Muscle of back (tissue), 11 donors: ENCODE measurements around the gene ARAF. TPM values are rescaled to one million over a fixed set of nuclear protein-coding genes. Genes with fewer than 3 reads are reported as not detected.
"Not testable (repeated sequence)": the region's sequence is repeated elsewhere in the genome, so short reads cannot be mapped to it uniquely, and the experiment has no call there.

ENCODE experiments used
- DNase-seq, 3 donors: peaks; one replicate each; pipeline versions ENCODE4 v3.0.0 to v3.0.0-alpha.2; 2013
- polyA plus RNA-seq, 10 donors: library from polyadenylated mRNA; unstranded; fragments of 120-200 nt; gene quantifications; one replicate each; pipeline ENCODE4 v1.2.1, GENCODE V29; 2013; ENCODE audit not compliant: insufficient read length in 10 of 10

The ARAF gene
- polyA plus RNA-seq, 10 donors, result 34.5 to 51.3 (median 43.1) TPM

DNA sequence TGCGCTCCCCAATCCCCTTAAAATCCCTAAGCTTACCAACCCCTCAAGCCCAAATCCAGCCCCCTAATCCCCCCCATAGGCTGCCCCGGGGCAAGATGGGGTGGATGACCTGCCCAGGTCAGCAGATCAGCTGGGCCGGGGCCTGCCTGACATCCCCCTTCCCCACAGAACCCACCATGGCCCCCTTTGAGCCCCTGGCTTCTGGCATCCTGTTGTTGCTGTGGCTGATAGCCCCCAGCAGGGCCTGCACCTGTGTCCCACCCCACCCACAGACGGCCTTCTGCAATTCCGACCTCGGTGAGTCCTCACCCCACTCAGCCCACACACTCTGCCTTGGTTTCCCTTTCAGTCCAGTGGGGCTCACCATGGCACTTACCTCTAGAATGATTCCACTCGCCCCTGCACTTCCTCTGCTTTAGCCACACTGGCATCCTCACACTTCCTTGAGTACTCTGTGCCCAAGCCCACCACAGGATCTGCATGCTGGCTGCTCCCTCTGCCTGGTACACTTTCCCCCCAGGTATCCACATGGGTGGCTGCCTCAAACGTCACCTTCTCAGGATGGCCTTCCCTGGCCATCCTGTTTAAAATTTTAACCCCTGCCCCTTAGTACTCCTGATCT, 22.3 kb downstream of the ARAF start:
- no peak for DNase-seq

DNA sequence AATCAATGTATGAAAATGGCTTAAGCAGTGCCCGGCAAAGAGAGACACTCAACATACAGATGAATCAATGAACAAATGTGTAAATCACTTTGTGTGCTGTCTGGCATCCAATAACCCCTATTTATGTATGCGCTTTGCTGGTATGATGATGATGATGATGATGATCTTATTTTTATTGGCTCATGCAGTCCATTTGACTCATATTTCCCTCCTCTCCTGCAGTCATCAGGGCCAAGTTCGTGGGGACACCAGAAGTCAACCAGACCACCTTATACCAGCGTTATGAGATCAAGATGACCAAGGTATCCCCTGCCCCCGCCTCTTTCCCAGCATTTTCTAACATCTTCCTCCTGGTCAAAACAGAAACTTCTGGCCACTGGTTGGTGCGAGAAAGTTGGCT, 23.7 kb downstream of the ARAF start:
- no peak for DNase-seq

- no peak for DNase-seq
These were observed 24.3 kb downstream of the ARAF start for GRCh38 chrX:47585273-47585672.

GRCh38 chrX:47586043-47586787, 25.2 kb downstream of the ARAF start:
- DNase-seq, result no peak

DNA sequence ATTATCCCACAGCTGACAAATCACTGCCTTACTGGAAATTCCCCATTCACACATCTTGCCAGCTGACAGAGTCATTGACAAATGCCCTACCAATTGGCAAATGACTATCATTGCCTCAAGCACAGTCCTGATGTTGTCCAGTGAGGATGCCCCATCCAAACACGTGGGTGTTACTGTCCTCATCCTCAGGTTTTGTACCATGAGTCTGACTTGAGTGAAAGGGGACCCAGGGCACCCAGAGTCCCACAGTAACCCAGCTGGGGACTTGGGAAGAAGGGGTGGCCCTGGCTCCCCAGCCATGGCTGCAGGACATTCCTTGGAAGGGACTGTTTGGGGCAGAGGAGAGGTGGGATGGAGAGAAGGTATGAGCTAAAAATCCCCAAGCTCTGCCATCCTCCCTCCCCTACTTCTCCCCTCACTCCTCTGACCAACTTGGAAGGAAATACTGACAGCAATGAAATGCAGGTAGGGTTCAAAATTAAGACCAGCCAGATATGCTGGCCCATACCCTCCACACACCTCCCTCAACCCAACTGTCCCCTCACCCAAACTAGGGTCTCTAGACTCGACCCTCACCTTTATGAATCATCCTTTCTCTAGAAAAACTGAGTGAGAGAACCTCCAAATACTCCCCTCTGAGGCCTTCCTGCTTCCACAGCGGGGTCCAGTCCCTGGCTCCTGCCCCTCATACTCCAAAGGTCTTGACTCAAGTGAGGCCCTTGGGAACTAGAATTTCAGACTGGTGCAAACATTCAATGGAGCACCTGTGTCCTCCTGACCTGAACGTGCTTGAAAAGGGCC, 26.3 kb downstream of the ARAF start:
- DNase-seq, result no peak

DNA sequence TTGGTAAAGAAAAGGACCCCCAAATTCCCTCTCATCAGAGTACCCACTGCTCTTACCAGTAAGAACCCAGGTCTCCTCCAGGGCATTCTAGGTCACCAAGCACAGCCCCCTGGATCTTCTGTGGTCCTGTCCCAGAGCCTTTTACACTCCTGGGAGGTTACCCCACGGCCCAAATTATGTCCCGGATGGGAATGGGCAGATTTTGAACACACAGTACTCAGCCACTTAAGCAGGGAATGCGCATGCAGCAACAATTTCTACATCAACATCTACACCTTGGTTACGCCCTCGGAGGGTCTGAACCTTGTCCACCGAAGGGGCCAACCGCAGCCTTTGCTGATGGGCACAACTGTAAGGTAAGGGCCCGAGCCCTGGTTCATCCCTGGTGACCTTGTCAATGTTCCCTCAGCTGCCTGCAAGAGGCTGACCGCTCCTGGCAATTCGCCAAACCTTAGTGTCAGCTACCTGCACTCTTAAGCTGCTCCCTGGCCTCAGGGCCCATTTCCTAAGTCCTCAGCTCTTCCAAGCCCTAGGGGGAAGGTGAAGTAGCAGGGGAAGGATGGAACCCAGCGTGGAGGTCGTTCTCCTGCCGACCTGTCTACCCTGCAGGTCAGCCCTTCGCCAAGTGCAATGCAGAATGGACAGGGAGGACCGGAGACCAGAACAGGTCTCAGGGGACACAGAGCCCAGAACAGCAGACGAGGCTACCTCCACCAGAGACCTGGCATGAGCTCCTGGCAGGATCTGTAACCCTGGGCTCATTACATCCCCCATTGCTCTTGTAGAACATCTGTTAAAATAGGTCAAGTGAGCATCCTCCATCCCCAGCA, 27.1 kb downstream of the ARAF start:
- no peak for DNase-seq

GRCh38 chrX:47590984-47591383, 30.0 kb downstream of the ARAF start:
- DNase-seq, result no peak

GRCh38 chrX:47593522-47593921, 32.5 kb downstream of the ARAF start:
- DNase-seq, result no peak

DNA sequence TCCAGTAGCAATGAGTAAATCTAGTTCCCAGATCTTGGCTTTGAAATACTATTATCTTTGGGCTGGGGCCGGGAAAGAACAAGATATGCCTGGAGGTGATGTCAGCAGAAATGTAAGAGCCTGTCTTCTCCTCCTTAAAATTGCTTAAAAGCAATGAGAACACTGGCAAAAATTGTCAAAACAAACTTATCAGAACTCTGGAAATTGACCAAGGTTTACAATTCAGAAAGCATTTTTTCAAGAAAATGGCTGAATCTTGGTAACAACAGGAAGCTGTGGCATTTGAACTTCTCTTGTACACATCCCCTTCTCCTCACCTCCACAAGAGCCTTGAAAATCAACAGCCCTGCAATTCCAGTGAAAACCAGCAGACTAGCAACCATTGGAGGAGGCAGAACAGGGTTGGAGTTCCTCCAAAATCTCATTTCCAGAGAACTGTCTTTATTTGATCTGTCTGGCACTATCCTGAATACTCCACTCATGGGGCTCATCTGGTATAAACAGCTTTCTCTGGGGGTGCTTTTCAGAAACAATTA, 34.8 kb downstream of the ARAF start:
- no peak for DNase-seq

- no peak for DNase-seq
These were observed 35.3 kb downstream of the ARAF start for GRCh38 chrX:47596256-47596655.

DNA sequence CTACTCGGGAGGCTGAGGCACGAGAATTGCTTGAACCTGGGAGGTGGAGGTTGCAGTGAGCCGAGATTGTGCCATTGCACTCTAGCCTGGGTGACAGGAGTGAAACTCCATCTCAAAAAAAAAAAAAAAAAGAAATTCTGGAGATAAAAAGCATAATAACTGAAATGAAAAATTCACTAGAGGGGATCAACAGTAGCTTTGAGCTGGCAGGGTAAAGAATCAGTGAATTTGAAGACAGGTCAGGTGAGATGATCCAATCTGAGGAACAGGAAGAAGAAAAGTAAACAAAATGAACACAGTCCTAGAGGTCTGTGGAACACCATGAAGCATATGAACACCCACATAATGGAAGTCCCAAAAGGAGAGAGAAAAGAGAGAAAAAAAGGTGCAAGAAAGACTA, 36.2 kb downstream of the ARAF start:
- DNase-seq, result no peak

GRCh38 chrX:47603125-47603524, 42.1 kb downstream of the ARAF start:
- DNase-seq, result not testable (repeated sequence)

GRCh38 chrX:47605024-47605423, 44.0 kb downstream of the ARAF start:
- no peak for DNase-seq

GRCh38 chrX:47607091-47607490, 46.1 kb downstream of the ARAF start:
- DNase-seq, result no peak

DNA sequence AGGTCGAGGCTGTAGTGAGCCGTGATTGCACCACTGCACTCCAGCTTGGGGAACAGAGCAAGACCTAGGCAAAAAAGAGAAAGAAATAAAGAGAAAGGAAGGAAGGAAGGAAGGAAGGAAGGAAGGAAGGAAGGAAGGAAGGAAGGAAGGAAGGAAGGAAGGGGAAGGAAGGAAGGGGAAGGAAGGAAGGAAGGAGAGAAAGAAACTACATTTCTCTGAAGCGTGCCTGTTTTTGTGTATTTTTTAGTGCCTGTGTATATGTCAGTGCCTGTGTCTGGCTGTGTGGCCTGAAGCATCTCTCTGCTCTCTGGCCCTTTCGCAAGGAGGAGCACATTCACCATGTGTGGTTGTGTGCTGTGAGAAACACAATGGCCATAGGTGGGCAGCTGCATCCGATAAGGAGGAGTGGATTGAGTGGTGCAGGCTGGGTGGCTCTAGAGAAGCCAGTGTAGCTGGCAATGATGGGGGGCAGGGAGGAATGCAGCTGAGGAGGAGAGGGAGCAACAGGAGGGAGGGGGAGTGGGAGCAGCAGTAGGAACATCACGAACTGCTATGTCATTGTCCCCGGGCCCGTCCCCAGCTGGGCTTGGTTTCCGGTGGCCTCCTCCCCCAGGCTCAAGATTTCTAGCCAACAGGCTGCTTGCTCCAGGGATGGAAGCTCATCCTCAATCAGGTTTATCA, 47.3 kb downstream of the ARAF start:
- no peak for DNase-seq

GRCh38 chrX:47610511-47610910, 49.5 kb downstream of the ARAF start:
- no peak for DNase-seq

- DNase-seq, result no peak
These were observed 50.5 kb downstream of the ARAF start for GRCh38 chrX:47611489-47611888.

- DNase-seq, result no peak
These were observed 50.9 kb downstream of the ARAF start for GRCh38 chrX:47611926-47612325.

DNA sequence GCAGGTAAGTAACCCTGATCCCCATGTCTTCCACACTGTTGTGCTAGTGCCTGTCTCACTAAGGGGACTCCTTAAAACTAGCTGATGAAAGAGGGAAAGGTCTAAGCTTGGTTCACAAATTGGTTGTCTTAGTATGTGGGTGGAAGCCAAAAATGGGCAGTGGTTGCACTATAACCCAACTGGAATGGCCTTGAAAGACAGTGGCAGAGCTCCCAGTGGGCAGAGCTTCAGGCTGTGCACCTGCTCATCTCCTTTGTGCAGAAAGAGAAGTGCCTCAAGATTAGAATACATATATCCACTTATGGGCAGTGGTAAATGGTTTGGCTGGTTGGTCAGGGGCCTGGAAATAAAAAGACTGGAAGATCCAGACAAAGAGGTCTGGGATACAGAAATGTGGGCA, 51.4 kb downstream of the ARAF start:
- no peak for DNase-seq

DNA sequence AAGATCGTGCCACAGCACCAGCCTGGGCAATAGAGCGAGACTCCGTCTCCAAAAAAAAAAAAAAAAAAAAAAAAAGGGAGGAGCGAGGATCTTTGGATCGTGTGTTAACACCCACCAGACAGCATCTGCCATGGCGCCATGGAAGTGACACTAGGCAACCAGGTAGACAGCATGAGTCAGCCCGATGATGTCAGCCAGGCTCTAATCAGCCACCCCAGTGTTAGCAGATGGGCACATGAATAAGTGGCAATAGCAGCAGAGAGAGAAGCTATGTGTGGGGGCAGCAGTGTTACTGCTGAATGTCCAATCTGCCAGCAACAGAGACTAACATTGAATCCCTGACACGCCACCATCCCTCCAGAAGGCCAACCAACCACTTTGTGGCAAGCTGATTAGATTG, 52.1 kb downstream of the ARAF start:
- no peak for DNase-seq

DNA sequence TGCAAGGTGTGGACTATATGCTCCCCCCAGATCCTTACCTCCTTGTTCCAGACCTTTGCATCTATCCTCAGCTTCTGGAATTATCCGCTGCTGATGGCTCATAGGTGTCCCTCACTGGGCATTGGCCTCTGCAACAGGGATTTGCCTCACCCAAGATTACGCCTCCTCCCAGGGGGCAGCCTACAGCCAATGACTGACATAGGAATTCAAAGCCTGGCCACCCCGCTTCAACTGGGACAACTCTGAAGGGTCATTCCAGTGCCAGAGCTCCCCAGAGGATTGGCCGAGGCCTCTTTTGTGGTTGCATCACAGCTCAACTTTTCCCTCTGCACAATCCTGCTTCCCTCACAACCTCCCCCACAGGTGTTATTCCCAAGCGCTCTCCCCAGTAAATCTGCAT, 53.6 kb downstream of the ARAF start:
- DNase-seq, result no peak
